ENCODE measurements around the gene CBX5. TPM values are rescaled to one million over a fixed set of nuclear protein-coding genes. Genes with fewer than 3 reads are reported as not detected.

CBX5 gene
- total RNA-seq, 1 experiment from 2014 or later, result 130 TPM

DNA sequence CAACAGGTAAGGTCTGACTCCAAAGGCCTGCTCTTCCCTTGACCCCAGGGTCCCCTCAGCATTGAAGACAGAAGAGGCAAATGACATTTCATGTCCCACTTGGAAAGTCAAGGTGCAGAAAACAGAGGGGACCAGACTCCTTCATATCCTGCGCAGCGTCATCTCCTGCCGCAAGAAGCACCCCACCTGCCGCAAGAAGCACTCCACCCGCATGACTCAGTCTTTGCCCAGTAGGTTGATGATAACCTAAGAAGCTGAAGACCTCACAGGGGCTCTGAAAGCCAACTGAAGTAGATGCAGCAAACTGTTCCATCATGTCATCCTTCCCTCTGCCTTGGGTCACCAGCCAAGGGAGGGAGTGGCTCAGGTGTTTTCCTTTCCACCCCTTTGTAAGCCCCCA is 79.5 kb downstream of the CBX5 start:
- ATAC-seq, result no peak
- POLR2A ChIA-PET, result no interaction called here

GRCh38 chr12:54199917-54200316 is 80.0 kb downstream of the CBX5 start:
- Histone ChIP-seq H3K4me3 (ENCODE audit: low read depth in 2 of 2, low read length in 2 of 2) (no peak overlapping the region), H3K27ac (ENCODE audit: low read length) (no peak overlapping the region), H3K27me3 (ENCODE audit: control insufficient read depth, insufficient read depth, low read length) (no peaks in the 10 kb centered on the region), H3K36me3 (ENCODE audit: control insufficient read depth, insufficient read depth, low read length) (no peaks in the 10 kb centered on the region), H3K4me1 (ENCODE audit: control insufficient read depth, insufficient read depth, low read length) (peaks cover 14% of the 10 kb centered on the region), H3K9me3 (ENCODE audit: control insufficient read depth, insufficient read depth, low read depth, low read length) (no peaks in the 10 kb centered on the region)
- intact Hi-C loops (cut with micrococcal nuclease; ENCODE audit: unreplicated experiment) (loop anchor here (2.0 kb wide), 1 partner anchor 167 kb away; the partner anchor contains the start of gene HOXC5), in situ Hi-C loops (cut with HindIII; ENCODE audit: low pct_unique_long_range_greater_than_20kb, low sequenced_read_pairs) (no loop called here)
- no TSS peak for BruUV-seq (replicated peaks)
- TF ChIP-seq, protein P1, sequence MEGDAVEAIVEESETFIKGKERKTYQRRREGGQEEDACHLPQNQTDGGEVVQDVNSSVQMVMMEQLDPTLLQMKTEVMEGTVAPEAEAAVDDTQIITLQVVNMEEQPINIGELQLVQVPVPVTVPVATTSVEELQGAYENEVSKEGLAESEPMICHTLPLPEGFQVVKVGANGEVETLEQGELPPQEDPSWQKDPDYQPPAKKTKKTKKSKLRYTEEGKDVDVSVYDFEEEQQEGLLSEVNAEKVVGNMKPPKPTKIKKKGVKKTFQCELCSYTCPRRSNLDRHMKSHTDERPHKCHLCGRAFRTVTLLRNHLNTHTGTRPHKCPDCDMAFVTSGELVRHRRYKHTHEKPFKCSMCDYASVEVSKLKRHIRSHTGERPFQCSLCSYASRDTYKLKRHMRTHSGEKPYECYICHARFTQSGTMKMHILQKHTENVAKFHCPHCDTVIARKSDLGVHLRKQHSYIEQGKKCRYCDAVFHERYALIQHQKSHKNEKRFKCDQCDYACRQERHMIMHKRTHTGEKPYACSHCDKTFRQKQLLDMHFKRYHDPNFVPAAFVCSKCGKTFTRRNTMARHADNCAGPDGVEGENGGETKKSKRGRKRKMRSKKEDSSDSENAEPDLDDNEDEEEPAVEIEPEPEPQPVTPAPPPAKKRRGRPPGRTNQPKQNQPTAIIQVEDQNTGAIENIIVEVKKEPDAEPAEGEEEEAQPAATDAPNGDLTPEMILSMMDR (IDR thresholded peaks at IDR 0.05), result no peak
- TF ChIP-seq TCF7L2 (IDR thresholded peaks at IDR 0.05; ENCODE audit: low read depth, low read length), result no peak
- no peak for TF ChIP-seq SIN3A (IDR thresholded peaks at IDR 0.05; ENCODE audit: borderline replicate concordance, insufficient read depth, low read depth, low read length)
- ATAC-seq (no peak), DNase-seq (ENCODE audit: low read depth, low spot score) (no peak)
- POLR2A ChIA-PET, result no interaction called here
- CTCF ChIA-PET, result interaction anchor here (0.6 kb wide), 1 partner anchor 8 kb away, joined by 3 read pairs; no protein-coding TSS in a partner anchor

More for the DNA sequence above, 79.5 kb downstream of the CBX5 start:
- no TSS peak for BruUV-seq (replicated peaks)
- H3K27ac ChIP-seq (ENCODE audit: low read length), result no peak overlapping the region
- no peaks in the 10 kb centered on the region for H3K9me3 ChIP-seq (ENCODE audit: control insufficient read depth, insufficient read depth, low read depth, low read length)
- no peak for DNase-seq (ENCODE audit: low read depth, low spot score)
- intact Hi-C loops (cut with micrococcal nuclease; ENCODE audit: unreplicated experiment), result loop anchor here (2.0 kb wide), 1 partner anchor 168 kb away; the partner anchor contains the start of gene HOXC5
- no peaks in the 10 kb centered on the region for H3K27me3 ChIP-seq (ENCODE audit: control insufficient read depth, insufficient read depth, low read length)
- peaks cover 14% of the 10 kb centered on the region for H3K4me1 ChIP-seq (ENCODE audit: control insufficient read depth, insufficient read depth, low read length)
- H3K36me3 ChIP-seq (ENCODE audit: control insufficient read depth, insufficient read depth, low read length), result no peaks in the 10 kb centered on the region
- CTCF ChIA-PET, result interaction anchor here (0.6 to 1.4 kb wide), 2 partner anchors 8 to 12 kb away, joined by 3 read pairs; partner anchors contain the start of gene SMUG1
- no peak overlapping the region for H3K4me3 ChIP-seq (ENCODE audit: low read depth in 2 of 2, low read length in 2 of 2)
- in situ Hi-C loops (cut with HindIII; ENCODE audit: low pct_unique_long_range_greater_than_20kb, low sequenced_read_pairs), result no loop called here
- TF ChIP-seq REST (IDR thresholded peaks at IDR 0.05; ENCODE audit: insufficient read depth in 1 of 2, low read depth in 2 of 2, low read length in 1 of 2) (no peak), TCF7L2 (IDR thresholded peaks at IDR 0.05; ENCODE audit: low read depth, low read length) (no peak), POLR2AphosphoS5 (IDR thresholded peaks at IDR 0.05; ENCODE audit: low read depth, low read length) (no peak), SIN3A (IDR thresholded peaks at IDR 0.05; ENCODE audit: borderline replicate concordance, insufficient read depth, low read depth, low read length) (no peak)
- TF ChIP-seq, protein P1 (IDR thresholded peaks at IDR 0.05), result no peak
